Measurements from ENCODE around the gene GM2A. TPM values are rescaled to one million over a fixed set of nuclear protein-coding genes. Genes with fewer than 3 reads are reported as not detected.

Gene GM2A
- total RNA-seq, 1 experiment from 2014 or later: 36.1 TPM

DNA sequence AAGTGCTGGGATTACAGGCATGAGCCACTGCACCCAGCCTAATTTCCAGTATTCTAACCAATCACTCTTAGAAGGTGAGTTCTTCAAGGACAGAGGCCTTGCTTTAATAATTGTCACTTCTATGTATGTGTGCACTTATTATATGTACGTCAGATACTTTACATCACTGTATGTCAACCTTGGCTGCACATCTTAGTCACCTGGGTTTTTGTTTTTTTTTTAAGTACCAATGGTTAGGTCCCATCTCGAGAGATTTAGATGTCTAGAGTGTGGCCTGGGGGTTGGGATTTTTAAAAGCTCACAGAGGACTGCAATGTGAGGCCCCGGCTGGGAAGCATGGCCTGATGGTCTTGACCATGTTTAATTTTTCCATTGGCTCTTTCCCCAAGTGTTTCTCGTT, 9.9 kb upstream of the GM2A start:
- CTCF ChIA-PET: interaction anchor here (1.4 to 10.1 kb wide), 5 partner anchors 11 to 127 kb away, joined by 5 to 338 read pairs (median 70); no protein-coding TSS in a partner anchor
- H3K27me3 Mint-ChIP-seq (ENCODE audit: insufficient read depth, unreplicated experiment): no peaks in the 10 kb centered on the region
- H3K4me3 Mint-ChIP-seq (ENCODE audit: unreplicated experiment): no peak overlapping the region
- H3K36me3 Mint-ChIP-seq (ENCODE audit: insufficient read depth, unreplicated experiment): no peaks in the 10 kb centered on the region
- POLR2A ChIA-PET: interaction anchor here (0.6 kb wide), 1 partner anchor 535 kb away, joined by 4 read pairs; no protein-coding TSS in a partner anchor
- TF ChIP-seq, protein P1, sequence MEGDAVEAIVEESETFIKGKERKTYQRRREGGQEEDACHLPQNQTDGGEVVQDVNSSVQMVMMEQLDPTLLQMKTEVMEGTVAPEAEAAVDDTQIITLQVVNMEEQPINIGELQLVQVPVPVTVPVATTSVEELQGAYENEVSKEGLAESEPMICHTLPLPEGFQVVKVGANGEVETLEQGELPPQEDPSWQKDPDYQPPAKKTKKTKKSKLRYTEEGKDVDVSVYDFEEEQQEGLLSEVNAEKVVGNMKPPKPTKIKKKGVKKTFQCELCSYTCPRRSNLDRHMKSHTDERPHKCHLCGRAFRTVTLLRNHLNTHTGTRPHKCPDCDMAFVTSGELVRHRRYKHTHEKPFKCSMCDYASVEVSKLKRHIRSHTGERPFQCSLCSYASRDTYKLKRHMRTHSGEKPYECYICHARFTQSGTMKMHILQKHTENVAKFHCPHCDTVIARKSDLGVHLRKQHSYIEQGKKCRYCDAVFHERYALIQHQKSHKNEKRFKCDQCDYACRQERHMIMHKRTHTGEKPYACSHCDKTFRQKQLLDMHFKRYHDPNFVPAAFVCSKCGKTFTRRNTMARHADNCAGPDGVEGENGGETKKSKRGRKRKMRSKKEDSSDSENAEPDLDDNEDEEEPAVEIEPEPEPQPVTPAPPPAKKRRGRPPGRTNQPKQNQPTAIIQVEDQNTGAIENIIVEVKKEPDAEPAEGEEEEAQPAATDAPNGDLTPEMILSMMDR (IDR thresholded peaks at IDR 0.05; ENCODE audit: unreplicated experiment): no peak
- H3K4me1 Mint-ChIP-seq (ENCODE audit: insufficient read depth, unreplicated experiment): no peaks in the 10 kb centered on the region
- H3K27ac Mint-ChIP-seq (ENCODE audit: low read depth, unreplicated experiment): no peak overlapping the region
- intact Hi-C loops (cut with micrococcal nuclease): no loop called here
- DNase-seq (ENCODE audit: unreplicated experiment): no peak
- no TSS peak for BruUV-seq (replicated peaks)
- H3K9me3 Mint-ChIP-seq (ENCODE audit: unreplicated experiment): no peaks in the 10 kb centered on the region

DNA sequence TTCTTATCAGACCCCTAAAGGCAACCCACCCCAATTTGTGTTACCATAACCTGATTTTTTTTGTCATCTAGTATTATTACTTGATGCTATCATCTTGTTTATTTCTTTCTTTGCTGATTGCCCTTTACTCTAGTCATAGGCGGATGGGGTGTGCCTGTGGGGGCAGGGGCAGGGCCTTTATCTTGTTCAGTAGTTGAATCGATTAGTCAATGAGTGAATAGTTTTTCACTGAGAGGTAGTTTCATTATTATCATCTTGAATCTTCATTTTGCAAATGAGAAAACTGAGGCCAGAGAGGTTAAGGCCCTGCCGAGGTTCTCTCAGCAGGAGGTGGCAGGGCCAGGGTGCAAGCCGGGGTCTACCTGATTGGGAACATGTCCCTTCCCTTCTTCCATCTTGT, 9.4 kb upstream of the GM2A start:
- intact Hi-C loops (cut with micrococcal nuclease): no loop called here
- TF ChIP-seq, protein P1 (IDR thresholded peaks at IDR 0.05; ENCODE audit: unreplicated experiment): no peak
- CTCF ChIA-PET: interaction anchor here (10.1 kb wide), 1 partner anchor 118 kb away, joined by 338 read pairs; no protein-coding TSS in a partner anchor
- DNase-seq (ENCODE audit: unreplicated experiment): no peak
- Mint-ChIP-seq H3K4me1 (ENCODE audit: insufficient read depth, unreplicated experiment) (no peaks in the 10 kb centered on the region), H3K36me3 (ENCODE audit: insufficient read depth, unreplicated experiment) (no peaks in the 10 kb centered on the region), H3K27me3 (ENCODE audit: insufficient read depth, unreplicated experiment) (no peaks in the 10 kb centered on the region), H3K4me3 (ENCODE audit: unreplicated experiment) (no peak overlapping the region), H3K27ac (ENCODE audit: low read depth, unreplicated experiment) (no peak overlapping the region), H3K9me3 (ENCODE audit: unreplicated experiment) (no peaks in the 10 kb centered on the region)
- no TSS peak for BruUV-seq (replicated peaks)
- POLR2A ChIA-PET: no interaction called here

DNA sequence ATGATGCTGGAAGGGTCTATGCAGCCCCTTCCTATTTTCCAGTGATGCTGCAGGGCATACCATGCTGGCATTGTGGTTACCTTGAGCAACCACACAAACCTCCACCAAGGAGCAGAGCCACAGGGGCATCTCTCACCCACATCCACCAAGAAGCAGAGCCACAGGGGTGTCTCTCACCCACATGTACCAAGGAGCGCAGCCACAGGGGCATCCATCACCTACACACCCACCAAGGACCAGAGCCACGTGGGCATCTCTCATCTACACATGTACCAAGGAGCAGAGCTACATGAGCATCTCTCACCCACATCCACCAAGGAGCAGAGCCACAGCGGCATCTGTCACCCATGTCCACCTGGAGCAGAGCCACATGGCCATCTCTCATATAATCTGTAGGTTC, 8.8 kb upstream of the GM2A start:
- Mint-ChIP-seq H3K36me3 (ENCODE audit: insufficient read depth, unreplicated experiment) (no peaks in the 10 kb centered on the region), H3K4me1 (ENCODE audit: insufficient read depth, unreplicated experiment) (no peaks in the 10 kb centered on the region), H3K9me3 (ENCODE audit: unreplicated experiment) (no peaks in the 10 kb centered on the region), H3K4me3 (ENCODE audit: unreplicated experiment) (no peak overlapping the region), H3K27ac (ENCODE audit: low read depth, unreplicated experiment) (no peak overlapping the region), H3K27me3 (ENCODE audit: insufficient read depth, unreplicated experiment) (no peaks in the 10 kb centered on the region)
- intact Hi-C loops (cut with micrococcal nuclease): no loop called here
- ChIA-PET POLR2A (no interaction called here), CTCF (no interaction called here)
- TF ChIP-seq, protein P1 (IDR thresholded peaks at IDR 0.05; ENCODE audit: unreplicated experiment): no peak
- BruUV-seq (replicated peaks): no TSS peak
- no peak for DNase-seq (ENCODE audit: unreplicated experiment)

DNA sequence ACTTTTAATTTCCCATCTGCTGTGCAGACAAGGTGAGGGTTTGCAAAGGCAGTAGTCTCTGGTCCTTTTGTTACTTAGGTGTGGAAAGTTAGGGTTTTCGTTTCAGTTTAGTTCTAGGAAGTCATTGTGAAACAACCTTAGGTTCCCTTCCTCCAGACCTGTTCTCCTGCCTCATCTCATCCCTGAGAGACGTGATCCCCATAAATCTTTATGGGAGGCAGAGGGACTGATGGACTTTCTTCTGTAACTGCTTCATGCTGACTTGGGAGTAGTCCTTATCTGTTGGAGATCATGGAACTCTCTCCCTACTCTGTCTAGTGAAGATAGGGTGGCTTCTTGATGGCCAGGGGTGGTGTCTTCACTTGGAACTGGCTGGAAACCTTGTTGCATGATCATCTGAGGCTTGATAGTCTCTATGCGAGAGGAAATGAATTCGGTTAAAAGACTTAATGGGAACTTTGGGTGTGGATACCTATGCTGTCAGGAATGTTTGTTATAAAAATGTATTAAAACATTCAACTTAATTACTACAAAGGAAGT, 7.2 kb upstream of the GM2A start:
- ChIA-PET CTCF (interaction anchor here (0.6 to 1.0 kb wide), 2 partner anchors 79 to 95 kb away, joined by 3 to 4 read pairs; no protein-coding TSS in a partner anchor), POLR2A (no interaction called here)
- DNase-seq (ENCODE audit: unreplicated experiment): no peak
- TF ChIP-seq, protein P1 (IDR thresholded peaks at IDR 0.05; ENCODE audit: unreplicated experiment): no peak
- Mint-ChIP-seq H3K9me3 (ENCODE audit: unreplicated experiment) (no peaks in the 10 kb centered on the region), H3K36me3 (ENCODE audit: insufficient read depth, unreplicated experiment) (peaks cover 1% of the 10 kb centered on the region), H3K4me1 (ENCODE audit: insufficient read depth, unreplicated experiment) (no peaks in the 10 kb centered on the region), H3K27me3 (ENCODE audit: insufficient read depth, unreplicated experiment) (no peaks in the 10 kb centered on the region), H3K27ac (ENCODE audit: low read depth, unreplicated experiment) (no peak overlapping the region), H3K4me3 (ENCODE audit: unreplicated experiment) (no peak overlapping the region)
- BruUV-seq (replicated peaks): no TSS peak
- intact Hi-C loops (cut with micrococcal nuclease): no loop called here

All from MCF 10A (cell line).